GM18505 (cell line): ENCODE results near the gene OR6K2.

Source experiments
- ATAC-seq: cut with Tn5 transposase; IDR thresholded peaks from one replicate; pipeline ENCODE4 v1.9.1; 2021; ENCODE audit not compliant: unreplicated experiment
- POLR2A ChIP-seq: IDR thresholded peaks from 4 replicates; pipeline ENCODE4 v1.6.1; 2011; ENCODE audit warnings: borderline replicate concordance; ENCODE audit not compliant: insufficient read depth, insufficient read length; ENCODE audit errors: extremely low read depth

The OR6K2 gene

GRCh38 chr1:158666037-158666436 lies 34.4 kb downstream of the OR6K2 start:
- no peak for ATAC-seq

GRCh38 chr1:158654571-158654970 lies 45.9 kb downstream of the OR6K2 start:
- ATAC-seq = no peak
- TF ChIP-seq POLR2A = no peak

More at GRCh38 chr1:158666037-158666436, 34.4 kb downstream of the OR6K2 start:
- TF ChIP-seq POLR2A = no peak

- TF ChIP-seq POLR2A = no peak
- ATAC-seq = no peak
These were observed 46.4 kb downstream of the OR6K2 start for GRCh38 chr1:158654086-158654485.

GRCh38 chr1:158652721-158653334 lies 47.6 kb downstream of the OR6K2 start:
- TF ChIP-seq POLR2A = no peak
- ATAC-seq = no peak
